Measurements from ENCODE around the gene LYPD6.
"Not testable (repeated sequence)": the region's sequence is repeated elsewhere in the genome, so short reads cannot be mapped to it uniquely, and the experiment has no call there.

Gene LYPD6

GRCh38 chr2:149472413-149472812 is 142.0 kb downstream of the LYPD6 start:
- no peak overlapping the region for H3K4me3 ChIP-seq (ENCODE audit: low read length)

GRCh38 chr2:149473068-149473467 is 142.7 kb downstream of the LYPD6 start:
- Histone ChIP-seq H3K36me3 (ENCODE audit: control insufficient read depth, insufficient read depth, low read length) (no peaks in the 10 kb centered on the region), H3K4me3 (ENCODE audit: low read length) (no peak overlapping the region), H3K9ac (ENCODE audit: low read length) (no peak overlapping the region), H3K4me1 (ENCODE audit: control insufficient read depth, insufficient read depth, low read length) (no peaks in the 10 kb centered on the region), H3K27ac (ENCODE audit: low read depth, low read length) (no peak overlapping the region), H3K27me3 (ENCODE audit: control insufficient read depth, insufficient read depth, low read length) (no peaks in the 10 kb centered on the region)

More at GRCh38 chr2:149472413-149472812, 142.0 kb downstream of the LYPD6 start:
- H3K4me1 ChIP-seq (ENCODE audit: control insufficient read depth, insufficient read depth, low read length): no peaks in the 10 kb centered on the region
- H3K36me3 ChIP-seq (ENCODE audit: control insufficient read depth, insufficient read depth, low read length): no peaks in the 10 kb centered on the region
- no peak overlapping the region for H3K9ac ChIP-seq (ENCODE audit: low read length)
- H3K27me3 ChIP-seq (ENCODE audit: control insufficient read depth, insufficient read depth, low read length): no peaks in the 10 kb centered on the region
- no peak overlapping the region for H3K27ac ChIP-seq (ENCODE audit: low read depth, low read length)

- Histone ChIP-seq H3K27ac (ENCODE audit: low read depth, low read length) (no peak overlapping the region), H3K9ac (ENCODE audit: low read length) (no peak overlapping the region), H3K27me3 (ENCODE audit: control insufficient read depth, insufficient read depth, low read length) (no peaks in the 10 kb centered on the region), H3K4me1 (ENCODE audit: control insufficient read depth, insufficient read depth, low read length) (no peaks in the 10 kb centered on the region), H3K4me3 (ENCODE audit: low read length) (no peak overlapping the region), H3K36me3 (ENCODE audit: control insufficient read depth, insufficient read depth, low read length) (no peaks in the 10 kb centered on the region)
Measured at GRCh38 chr2:149473521-149473920, 143.1 kb downstream of the LYPD6 start.

GRCh38 chr2:149483004-149483605 is 152.7 kb downstream of the LYPD6 start:
- no peaks in the 10 kb centered on the region for H3K4me1 ChIP-seq (ENCODE audit: control insufficient read depth, insufficient read depth, low read length)
- no peaks in the 10 kb centered on the region for H3K27me3 ChIP-seq (ENCODE audit: control insufficient read depth, insufficient read depth, low read length)
- no peaks in the 10 kb centered on the region for H3K36me3 ChIP-seq (ENCODE audit: control insufficient read depth, insufficient read depth, low read length)
- no peak overlapping the region for H3K9ac ChIP-seq (ENCODE audit: low read length)
- H3K4me3 ChIP-seq (ENCODE audit: low read length): no peak overlapping the region
- no peak overlapping the region for H3K27ac ChIP-seq (ENCODE audit: low read depth, low read length)

- no peak overlapping the region for H3K4me3 ChIP-seq (ENCODE audit: low read length)
- H3K27me3 ChIP-seq (ENCODE audit: control insufficient read depth, insufficient read depth, low read length): no peaks in the 10 kb centered on the region
- H3K4me1 ChIP-seq (ENCODE audit: control insufficient read depth, insufficient read depth, low read length): no peaks in the 10 kb centered on the region
- H3K9ac ChIP-seq (ENCODE audit: low read length): no peak overlapping the region
- no peak overlapping the region for H3K27ac ChIP-seq (ENCODE audit: low read depth, low read length)
- no peaks in the 10 kb centered on the region for H3K36me3 ChIP-seq (ENCODE audit: control insufficient read depth, insufficient read depth, low read length)
Measured at GRCh38 chr2:149486664-149487063, 156.3 kb downstream of the LYPD6 start.

- no peak overlapping the region for H3K4me3 ChIP-seq (ENCODE audit: low read length)
- H3K36me3 ChIP-seq (ENCODE audit: control insufficient read depth, insufficient read depth, low read length): no peaks in the 10 kb centered on the region
- no peak overlapping the region for H3K27ac ChIP-seq (ENCODE audit: low read depth, low read length)
- H3K4me1 ChIP-seq (ENCODE audit: control insufficient read depth, insufficient read depth, low read length): no peaks in the 10 kb centered on the region
- H3K27me3 ChIP-seq (ENCODE audit: control insufficient read depth, insufficient read depth, low read length): no peaks in the 10 kb centered on the region
- H3K9ac ChIP-seq (ENCODE audit: low read length): no peak overlapping the region
Measured at GRCh38 chr2:149487189-149487588, 156.8 kb downstream of the LYPD6 start.

- H3K4me3 ChIP-seq (ENCODE audit: low read length): no peak overlapping the region
Measured at GRCh38 chr2:149488706-149489440, 158.5 kb downstream of the LYPD6 start.

GRCh38 chr2:149489452-149489851 is 159.1 kb downstream of the LYPD6 start:
- Histone ChIP-seq H3K9ac (ENCODE audit: low read length) (no peak overlapping the region), H3K27ac (ENCODE audit: low read depth, low read length) (no peak overlapping the region), H3K36me3 (ENCODE audit: control insufficient read depth, insufficient read depth, low read length) (no peaks in the 10 kb centered on the region), H3K4me1 (ENCODE audit: control insufficient read depth, insufficient read depth, low read length) (no peaks in the 10 kb centered on the region), H3K4me3 (ENCODE audit: low read length) (no peak overlapping the region), H3K27me3 (ENCODE audit: control insufficient read depth, insufficient read depth, low read length) (no peaks in the 10 kb centered on the region)

More at GRCh38 chr2:149488706-149489440, 158.5 kb downstream of the LYPD6 start:
- Histone ChIP-seq H3K4me1 (ENCODE audit: control insufficient read depth, insufficient read depth, low read length) (no peaks in the 10 kb centered on the region), H3K36me3 (ENCODE audit: control insufficient read depth, insufficient read depth, low read length) (no peaks in the 10 kb centered on the region), H3K27ac (ENCODE audit: low read depth, low read length) (no peak overlapping the region), H3K27me3 (ENCODE audit: control insufficient read depth, insufficient read depth, low read length) (no peaks in the 10 kb centered on the region), H3K9ac (ENCODE audit: low read length) (no peak overlapping the region)

GRCh38 chr2:149490296-149490695 is 159.9 kb downstream of the LYPD6 start:
- Histone ChIP-seq H3K9ac (ENCODE audit: low read length) (no peak overlapping the region), H3K27me3 (ENCODE audit: control insufficient read depth, insufficient read depth, low read length) (no peaks in the 10 kb centered on the region), H3K4me1 (ENCODE audit: control insufficient read depth, insufficient read depth, low read length) (no peaks in the 10 kb centered on the region), H3K27ac (ENCODE audit: low read depth, low read length) (no peak overlapping the region), H3K36me3 (ENCODE audit: control insufficient read depth, insufficient read depth, low read length) (no peaks in the 10 kb centered on the region), H3K4me3 (ENCODE audit: low read length) (no peak overlapping the region)

GRCh38 chr2:149492923-149493322 is 162.5 kb downstream of the LYPD6 start:
- no peaks in the 10 kb centered on the region for H3K27me3 ChIP-seq (ENCODE audit: control insufficient read depth, insufficient read depth, low read length)
- no peaks in the 10 kb centered on the region for H3K36me3 ChIP-seq (ENCODE audit: control insufficient read depth, insufficient read depth, low read length)
- no peaks in the 10 kb centered on the region for H3K4me1 ChIP-seq (ENCODE audit: control insufficient read depth, insufficient read depth, low read length)
- H3K27ac ChIP-seq (ENCODE audit: low read depth, low read length): no peak overlapping the region
- no peak overlapping the region for H3K4me3 ChIP-seq (ENCODE audit: low read length)
- H3K9ac ChIP-seq (ENCODE audit: low read length): no peak overlapping the region

GRCh38 chr2:149499204-149499603 is 168.8 kb downstream of the LYPD6 start:
- not testable (repeated sequence) for H3K27ac ChIP-seq (ENCODE audit: low read depth, low read length); H3K36me3 ChIP-seq (ENCODE audit: control insufficient read depth, insufficient read depth, low read length); H3K9ac ChIP-seq (ENCODE audit: low read length); H3K27me3 ChIP-seq (ENCODE audit: control insufficient read depth, insufficient read depth, low read length); H3K4me3 ChIP-seq (ENCODE audit: low read length); H3K4me1 ChIP-seq (ENCODE audit: control insufficient read depth, insufficient read depth, low read length)

- not testable (repeated sequence) for H3K27me3 ChIP-seq (ENCODE audit: control insufficient read depth, insufficient read depth, low read length); H3K4me1 ChIP-seq (ENCODE audit: control insufficient read depth, insufficient read depth, low read length); H3K27ac ChIP-seq (ENCODE audit: low read depth, low read length); H3K36me3 ChIP-seq (ENCODE audit: control insufficient read depth, insufficient read depth, low read length); H3K4me3 ChIP-seq (ENCODE audit: low read length); H3K9ac ChIP-seq (ENCODE audit: low read length)
Measured at GRCh38 chr2:149506808-149507207, 176.4 kb downstream of the LYPD6 start.

GRCh38 chr2:149507974-149508373 is 177.6 kb downstream of the LYPD6 start:
- no peak overlapping the region for H3K9ac ChIP-seq (ENCODE audit: low read length)
- H3K27me3 ChIP-seq (ENCODE audit: control insufficient read depth, insufficient read depth, low read length): no peaks in the 10 kb centered on the region
- no peak overlapping the region for H3K4me3 ChIP-seq (ENCODE audit: low read length)
- H3K27ac ChIP-seq (ENCODE audit: low read depth, low read length): no peak overlapping the region
- H3K4me1 ChIP-seq (ENCODE audit: control insufficient read depth, insufficient read depth, low read length): no peaks in the 10 kb centered on the region
- no peaks in the 10 kb centered on the region for H3K36me3 ChIP-seq (ENCODE audit: control insufficient read depth, insufficient read depth, low read length)

All from rectal smooth muscle tissue (tissue), 1 donor.